Endothelial cell of umbilical vein (primary cell): ENCODE results near the gene ZYX. TPM values are rescaled to one million over a fixed set of nuclear protein-coding genes. Genes with fewer than 3 reads are reported as not detected.
A peak's percentile ranks its signal among the peaks of the same experiment; 100 is the strongest.

Experiments used
- BruUV-seq: library from RNA; stranded (reverse); fragments of 400-500 nt; replicated peaks from 2 replicates; lab custom pipeline; 2021; lab: Mats Ljungman, UMichigan
- CTCF ChIA-PET: fragments of 300-600, 350-600 bp; sonication (Branson Sonifier 250); formaldehyde crosslinking; loops from one replicate; lab custom pipeline; 2021; ENCODE audit warnings: antibody characterized with exemption, inconsistent platforms; lab: Charles Lee
- POLR2A ChIA-PET: fragments of 300-600, 350-600 bp; sonication (Branson Sonifier 250); formaldehyde crosslinking; loops from one replicate; lab custom pipeline; 2021; ENCODE audit warnings: antibody characterized with exemption, inconsistent platforms; lab: Charles Lee
- DNase-seq: peaks from one replicate; pipeline ENCODE4 v3.0.0-alpha.2; 2011; ENCODE audit warnings: low read depth, low spot score
- FAIRE-seq: peaks from 2 replicates; lab custom pipeline; 2011; peaks lifted over from hg19 to GRCh38; lab: Jason Lieb, UNC
- H2AFZ ChIP-seq: 2 replicates; pipeline ENCODE4 v1.6.0; 2012; ENCODE audit warnings: low read depth, low read length, control low read depth, inconsistent platforms
- H3K27ac ChIP-seq: 2 replicates; pipeline ENCODE4 v1.5.1; 2011; ENCODE audit warnings: low read depth, mild to moderate bottlenecking, control low read depth, low read length, moderate library complexity; ENCODE audit not compliant: insufficient read depth
- H3K27me3 ChIP-seq, 2 experiments: 2 replicates each; pipeline versions ENCODE4 v1.6.0 to v1.6.1; 2011; ENCODE audit warnings: low read length in 2 of 2, mixed read lengths in 1 of 2; ENCODE audit not compliant: control insufficient read depth in 2 of 2, insufficient read depth in 2 of 2
- H3K36me3 ChIP-seq, 2 experiments: 2 replicates in 1 of 2; 3 replicates in 1 of 2; pipeline ENCODE4 v1.5.1; 2011; ENCODE audit warnings: low read length in 2 of 2, mild to moderate bottlenecking in 1 of 2, moderate library complexity in 1 of 2; ENCODE audit not compliant: control insufficient read depth in 2 of 2, insufficient read depth in 2 of 2; ENCODE audit errors: extremely low read depth in 1 of 2
- H3K4me1 ChIP-seq: 3 replicates; pipeline ENCODE4 v1.5.1; 2011; ENCODE audit warnings: mild to moderate bottlenecking, low read length; ENCODE audit not compliant: control insufficient read depth, insufficient read depth; ENCODE audit errors: extremely low read depth
- H3K4me2 ChIP-seq: 2 replicates; pipeline ENCODE4 v1.6.1; 2011; ENCODE audit warnings: low read length, control low read depth, mixed read lengths; ENCODE audit not compliant: insufficient read depth
- H3K4me3 ChIP-seq, 3 experiments: fragments of 200-600 bp in 1 of 3; sonication (generic), shearing (Covaris generic) in 1 of 3; replicated peaks in 1 of 3; 2 replicates each; pipeline ENCODE4 v1.5.1; 2011 to 2016; ENCODE audit warnings: control low read depth in 3 of 3, low read length in 3 of 3, mild to moderate bottlenecking in 2 of 3, inconsistent platforms in 1 of 3, low read depth in 1 of 3, moderate library complexity in 1 of 3; ENCODE audit not compliant: insufficient read depth in 1 of 3
- H3K79me2 ChIP-seq: 2 replicates; pipeline ENCODE4 v1.6.0; 2012; ENCODE audit warnings: low read length, inconsistent platforms; ENCODE audit not compliant: control insufficient read depth, insufficient read depth
- H3K9ac ChIP-seq: replicated peaks from 2 replicates; pipeline ENCODE3; 2011; ENCODE audit warnings: low read length, control low read depth; ENCODE audit not compliant: insufficient read depth; ENCODE audit errors: extremely low read depth
- H3K9me1 ChIP-seq: replicated peaks from 3 replicates; pipeline ENCODE4 v1.6.0; 2011; ENCODE audit warnings: mild to moderate bottlenecking, low read length; ENCODE audit not compliant: control insufficient read depth, insufficient read depth; ENCODE audit errors: extremely low read depth
- H3K9me3 ChIP-seq: replicated peaks from 2 replicates; pipeline ENCODE4 v1.5.1; 2012; ENCODE audit warnings: low read length, inconsistent platforms; ENCODE audit not compliant: control insufficient read depth, insufficient read depth
- H4K20me1 ChIP-seq: replicated peaks from 2 replicates; pipeline ENCODE3; 2011; ENCODE audit warnings: mild to moderate bottlenecking, low read length; ENCODE audit not compliant: control insufficient read depth, insufficient read depth; ENCODE audit errors: extremely low read depth
- CTCF ChIP-seq, 2 donors: IDR thresholded peaks; 1 replicate in 1 of 2; 2 replicates in 1 of 2; pipeline ENCODE4 v1.5.1; 2011; ENCODE audit warnings: low read length in 2 of 2, mild to moderate bottlenecking in 2 of 2, moderate library complexity in 2 of 2, control low read depth in 1 of 2, inconsistent platforms in 1 of 2, low read depth in 1 of 2; ENCODE audit not compliant: insufficient read depth in 1 of 2; ENCODE audit errors: extremely low read depth in 1 of 2
- EZH2 ChIP-seq: IDR thresholded peaks from 2 replicates; pipeline ENCODE4 v1.6.1; 2012; ENCODE audit warnings: borderline replicate concordance, low read depth, mild to moderate bottlenecking, moderate library complexity, low read length, inconsistent platforms; ENCODE audit not compliant: severe bottlenecking
- FOS ChIP-seq: IDR thresholded peaks from 2 replicates; pipeline ENCODE4 v1.6.1; 2011; ENCODE audit warnings: mild to moderate bottlenecking, low read length, moderate library complexity, borderline replicate concordance; ENCODE audit not compliant: insufficient read depth
- GATA2 ChIP-seq: IDR thresholded peaks from 2 replicates; pipeline ENCODE4 v1.7.0; 2011; ENCODE audit warnings: low read depth, mild to moderate bottlenecking, moderate library complexity, mixed read lengths, low read length; ENCODE audit not compliant: insufficient read length, insufficient read depth
- JUN ChIP-seq: IDR thresholded peaks from 2 replicates; pipeline ENCODE4 v1.6.1; 2011; ENCODE audit warnings: borderline replicate concordance, low read depth; ENCODE audit not compliant: insufficient read length, insufficient read depth
- MAX ChIP-seq: IDR thresholded peaks from 2 replicates; pipeline ENCODE4 v1.6.1; 2011; ENCODE audit not compliant: insufficient read depth, insufficient read length
- MYC ChIP-seq: IDR thresholded peaks from one replicate; pipeline ENCODE4 v1.6.1; 2011; ENCODE audit warnings: mild to moderate bottlenecking, low read depth, low read length
- POLR2A ChIP-seq: IDR thresholded peaks from 2 replicates; pipeline ENCODE4 v1.6.1; 2012; ENCODE audit warnings: low read depth, mild to moderate bottlenecking, control low read depth, low read length
- POLR2AphosphoS5 ChIP-seq: IDR thresholded peaks from 2 replicates; pipeline ENCODE4 v1.6.1; 2012; ENCODE audit warnings: low read depth, mild to moderate bottlenecking, control low read depth, low read length, moderate library complexity; ENCODE audit not compliant: insufficient read depth
- dilution Hi-C: fragments of 300-500 bp; cut with MboI; formaldehyde crosslinking; loops from one replicate; pipeline ENCODE4 v1.15.0; 2019; ENCODE audit warnings: low sequenced_read_pairs; ENCODE audit not compliant: extremely low pct_ligation_motif_present
- intact Hi-C: fragments of 100-400 bp; cut with micrococcal nuclease; formaldehyde crosslinking; loops from one replicate; pipeline ENCODE4 v1.10.0; 2022
- polyA plus RNA-seq, 4 experiments: library from polyadenylated mRNA; depleted of rRNA in 3 of 4; stranded (reverse) in 3 of 4; unstranded in 1 of 4; fragments of >200 nt; gene quantifications; 2 replicates each; pipeline versions ENCODE4 v1.2.1 to v1.2.3, GENCODE V29; 2011 to 2012; ENCODE audit warnings: missing spikeins in 1 of 4
- total RNA-seq: library from RNA; stranded (reverse); gene quantifications from 2 replicates; pipeline ENCODE4 v1.2.3, GENCODE V29; 2021

ZYX gene
- total and polyA plus RNA-seq, 2 donors (not counting 3 experiments of a cell fraction or from before 2014, with no cell fraction given) = 196 to 545 TPM

- intact Hi-C loops (loop anchor here (2.0 to 5.0 kb wide), 2 partner anchors 19 to 583 kb away; no protein-coding TSS in a partner anchor), dilution Hi-C loops (loop anchor here (25.0 kb wide), 1 partner anchor 122 kb away; no protein-coding TSS in a partner anchor)
- peak overlapping the region; percentile 14 for H3K27ac ChIP-seq
- no peaks in the 10 kb centered on the region for H3K9me3 ChIP-seq
- DNase-seq (no peak), FAIRE-seq (peak; percentile 15)
- H4K20me1 ChIP-seq = no peaks in the 10 kb centered on the region
- peaks cover 19 to 39% of the 10 kb centered on the region in 2 experiments for H3K36me3 ChIP-seq
- no peaks in the 10 kb centered on the region for H3K27me3 ChIP-seq
- no peak overlapping the region for H3K4me2 ChIP-seq
- TF ChIP-seq GATA2 = no peak
- TF ChIP-seq POLR2AphosphoS5 = peak; percentile 41
- peak; percentile 67 for TF ChIP-seq POLR2A
- TF ChIP-seq MYC = no peak
- TF ChIP-seq MAX = no peak
- TF ChIP-seq EZH2 = no peak
- no peak for TF ChIP-seq FOS
- TF ChIP-seq JUN = no peak
- no peak for TF ChIP-seq CTCF (IDR thresholded peaks at IDR 0.05; ENCODE audit: extremely low read depth in 1 of 2, insufficient read depth in 1 of 2, low read depth in 1 of 2, low read length in 2 of 2)
- no TSS peak for BruUV-seq
- H2AFZ ChIP-seq = no peak overlapping the region
- CTCF ChIA-PET = interaction anchor here (1.0 to 4.5 kb wide), 8 partner anchors 8 to 150 kb away, joined by 3 to 24 read pairs (median 8); partner anchors contain the start of gene EPHA1
- no peak overlapping the region for H3K9ac ChIP-seq
- peaks cover 80% of the 10 kb centered on the region for H3K4me1 ChIP-seq
- peaks cover 43% of the 10 kb centered on the region for H3K79me2 ChIP-seq
- H3K9me1 ChIP-seq = no peaks in the 10 kb centered on the region
- POLR2A ChIA-PET = interaction anchor here (1.6 to 2.9 kb wide), 2 partner anchors 8 to 10 kb away, joined by 7 to 8 read pairs; no protein-coding TSS in a partner anchor
- H3K4me3 ChIP-seq = no peak overlapping the region
These were observed 9.1 kb downstream of the ZYX start for GRCh38 chr7:143390104-143390772.
